ENCODE results near the gene PIK3R1. TPM values are rescaled to one million over a fixed set of nuclear protein-coding genes. Genes with fewer than 3 reads are reported as not detected.

The PIK3R1 gene
- total and polyA plus RNA-seq, 2 of the 4 experiments (the other 2 are of a cell fraction) = 2.4 to 9.3 TPM

- no peak overlapping the region for H3K18ac ChIP-seq (ENCODE audit: low read depth, low read length)
- H2AFZ ChIP-seq (replicated peaks; ENCODE audit: low read length, poor library complexity) = no peak overlapping the region
- H2AK9ac ChIP-seq (replicated peaks; ENCODE audit: low read depth, low read length, poor library complexity) = no peak overlapping the region
- H2BK120ac ChIP-seq (ENCODE audit: low read depth, low read length) = no peak overlapping the region
- H3K27ac ChIP-seq (ENCODE audit: insufficient read depth, low read length) = no peak overlapping the region
- in situ Hi-C loops (cut with MboI; ENCODE audit: low sequenced_read_pairs) (no loop called here), intact Hi-C loops (cut with micrococcal nuclease) (no loop called here), dilution Hi-C loops (cut with HindIII; ENCODE audit: low sequenced_read_pairs, unreplicated experiment) (no loop called here)
- H2AK5ac ChIP-seq (ENCODE audit: low read depth, low read length) = no peak overlapping the region
- H3K9me3 ChIP-seq (ENCODE audit: control insufficient read depth, insufficient read depth, low read length) = no peaks in the 10 kb centered on the region
- no peak overlapping the region for H3K23ac ChIP-seq (ENCODE audit: low read depth, low read length)
- H4K20me1 ChIP-seq (ENCODE audit: insufficient read depth, low read length) = no peaks in the 10 kb centered on the region
- DNase-seq = no peak
- H3K4me2 ChIP-seq (ENCODE audit: low read depth, low read length) = no peak overlapping the region
- no peak for ATAC-seq (ENCODE audit: low read depth)
- no peak overlapping the region for H2BK5ac ChIP-seq (ENCODE audit: low read depth, low read length, poor library complexity, severe bottlenecking)
- no peak overlapping the region for H4K5ac ChIP-seq (ENCODE audit: low read depth, low read length)
- peaks cover 1% of the 10 kb centered on the region; the same call in 1 of the 2 replicates for H3K4me1 ChIP-seq (ENCODE audit: control insufficient read depth, insufficient read depth, low read length)
- H3K27me3 ChIP-seq (ENCODE audit: control insufficient read depth, insufficient read depth, low read length) = peaks cover 3% of the 10 kb centered on the region; the same call in 1 of the 2 replicates
- H4K91ac ChIP-seq (ENCODE audit: insufficient read depth, low read depth, low read length) = no peak overlapping the region
- WGBS, 2 experiments (ENCODE audit: extremely low coverage in 2 of 2, insufficient read length in 1 of 2) = no CpG with 5 or more reads among the region's 2 CpGs
- H3K4ac ChIP-seq (ENCODE audit: low read depth, low read length) = no peak overlapping the region
- H3K9ac ChIP-seq (ENCODE audit: low read depth, low read length) = no peak overlapping the region
- no peak overlapping the region for H3K4me3 ChIP-seq (ENCODE audit: insufficient read depth, low read depth, low read length)
- no peak overlapping the region for H2BK20ac ChIP-seq (ENCODE audit: low read depth, low read length)
- H3K14ac ChIP-seq (replicated peaks; ENCODE audit: low read depth, low read length) = no peak overlapping the region
- POLR2A ChIA-PET (ENCODE audit: unreplicated experiment) = no interaction called here
- H3K36me3 ChIP-seq (ENCODE audit: control insufficient read depth, insufficient read depth, low read length) = no peaks in the 10 kb centered on the region
- no peaks in the 10 kb centered on the region for H3K79me1 ChIP-seq (ENCODE audit: low read depth in 1 of 2, low read length in 2 of 2)
- no TSS peak for BruUV-seq (replicated peaks)
- H4K8ac ChIP-seq (ENCODE audit: low read depth in 2 of 2, low read length in 2 of 2) = no peak overlapping the region
- TF ChIP-seq RAD21 (IDR thresholded peaks at IDR 0.05; ENCODE audit: low read length) (no peak), SMC3 (IDR thresholded peaks at IDR 0.05; ENCODE audit: low read depth, low read length) (no peak), CHD1 (IDR thresholded peaks at IDR 0.05; ENCODE audit: low read depth, low read length) (no peak), CTCF (conservative IDR thresholded peaks at IDR 0.05; ENCODE audit: low read depth, low read length) (no peak), MXI1 (IDR thresholded peaks at IDR 0.05; ENCODE audit: borderline replicate concordance, low read depth, low read length) (no peak)
- TF ChIP-seq, protein P1, sequence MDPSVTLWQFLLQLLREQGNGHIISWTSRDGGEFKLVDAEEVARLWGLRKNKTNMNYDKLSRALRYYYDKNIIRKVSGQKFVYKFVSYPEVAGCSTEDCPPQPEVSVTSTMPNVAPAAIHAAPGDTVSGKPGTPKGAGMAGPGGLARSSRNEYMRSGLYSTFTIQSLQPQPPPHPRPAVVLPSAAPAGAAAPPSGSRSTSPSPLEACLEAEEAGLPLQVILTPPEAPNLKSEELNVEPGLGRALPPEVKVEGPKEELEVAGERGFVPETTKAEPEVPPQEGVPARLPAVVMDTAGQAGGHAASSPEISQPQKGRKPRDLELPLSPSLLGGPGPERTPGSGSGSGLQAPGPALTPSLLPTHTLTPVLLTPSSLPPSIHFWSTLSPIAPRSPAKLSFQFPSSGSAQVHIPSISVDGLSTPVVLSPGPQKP (IDR thresholded peaks at IDR 0.05; ENCODE audit: borderline replicate concordance, low read depth, low read length) = no peak
- no peak overlapping the region for H2BK15ac ChIP-seq (ENCODE audit: low read depth, low read length)
- no peak overlapping the region for H3K56ac ChIP-seq (ENCODE audit: extremely low read depth, insufficient read depth, low read length)
- CTCF ChIA-PET = no interaction called here
- 0 out of 2 replicates have a peak, but pooled peaks cover 3% of the 10 kb centered on the region for H3K9me1 ChIP-seq (ENCODE audit: insufficient read depth, low read length)
Measured at GRCh38 chr5:68347536-68347935, 132.0 kb downstream of the PIK3R1 start.
